ENCODE results near the gene TTC17.

TTC17 gene, protein sequence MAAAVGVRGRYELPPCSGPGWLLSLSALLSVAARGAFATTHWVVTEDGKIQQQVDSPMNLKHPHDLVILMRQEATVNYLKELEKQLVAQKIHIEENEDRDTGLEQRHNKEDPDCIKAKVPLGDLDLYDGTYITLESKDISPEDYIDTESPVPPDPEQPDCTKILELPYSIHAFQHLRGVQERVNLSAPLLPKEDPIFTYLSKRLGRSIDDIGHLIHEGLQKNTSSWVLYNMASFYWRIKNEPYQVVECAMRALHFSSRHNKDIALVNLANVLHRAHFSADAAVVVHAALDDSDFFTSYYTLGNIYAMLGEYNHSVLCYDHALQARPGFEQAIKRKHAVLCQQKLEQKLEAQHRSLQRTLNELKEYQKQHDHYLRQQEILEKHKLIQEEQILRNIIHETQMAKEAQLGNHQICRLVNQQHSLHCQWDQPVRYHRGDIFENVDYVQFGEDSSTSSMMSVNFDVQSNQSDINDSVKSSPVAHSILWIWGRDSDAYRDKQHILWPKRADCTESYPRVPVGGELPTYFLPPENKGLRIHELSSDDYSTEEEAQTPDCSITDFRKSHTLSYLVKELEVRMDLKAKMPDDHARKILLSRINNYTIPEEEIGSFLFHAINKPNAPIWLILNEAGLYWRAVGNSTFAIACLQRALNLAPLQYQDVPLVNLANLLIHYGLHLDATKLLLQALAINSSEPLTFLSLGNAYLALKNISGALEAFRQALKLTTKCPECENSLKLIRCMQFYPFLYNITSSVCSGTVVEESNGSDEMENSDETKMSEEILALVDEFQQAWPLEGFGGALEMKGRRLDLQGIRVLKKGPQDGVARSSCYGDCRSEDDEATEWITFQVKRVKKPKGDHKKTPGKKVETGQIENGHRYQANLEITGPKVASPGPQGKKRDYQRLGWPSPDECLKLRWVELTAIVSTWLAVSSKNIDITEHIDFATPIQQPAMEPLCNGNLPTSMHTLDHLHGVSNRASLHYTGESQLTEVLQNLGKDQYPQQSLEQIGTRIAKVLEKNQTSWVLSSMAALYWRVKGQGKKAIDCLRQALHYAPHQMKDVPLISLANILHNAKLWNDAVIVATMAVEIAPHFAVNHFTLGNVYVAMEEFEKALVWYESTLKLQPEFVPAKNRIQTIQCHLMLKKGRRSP

DNA sequence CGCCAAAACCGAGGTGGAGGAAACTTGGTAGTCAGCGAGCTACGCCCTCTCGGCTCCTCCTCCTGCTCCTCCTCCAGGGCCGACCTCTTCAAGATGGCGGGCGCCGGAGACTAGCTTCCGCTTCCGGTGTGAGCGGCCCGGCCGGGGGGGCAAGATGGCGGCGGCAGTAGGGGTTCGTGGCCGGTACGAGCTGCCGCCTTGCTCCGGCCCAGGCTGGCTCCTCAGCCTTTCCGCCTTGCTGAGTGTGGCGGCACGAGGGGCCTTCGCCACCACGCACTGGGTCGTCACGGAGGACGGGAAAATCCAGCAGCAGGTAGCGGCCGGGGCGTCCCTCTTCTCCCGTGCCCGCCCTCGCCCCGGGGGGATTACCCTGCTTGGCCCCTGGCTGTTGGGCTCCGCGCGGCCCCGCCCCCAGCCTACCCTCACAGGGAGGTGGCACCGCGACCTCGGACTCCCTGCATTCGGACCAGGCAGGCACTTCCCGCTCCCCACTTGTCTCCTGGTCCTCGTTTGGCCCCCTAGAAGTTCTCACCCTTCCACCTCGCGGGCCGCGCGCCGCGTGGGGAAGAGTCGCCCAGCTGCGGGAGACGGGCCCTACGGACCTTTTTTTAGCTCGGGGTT is at the start of gene TTC17:
TTC17 (plus strand) TSS at position 120 of the 621 bp plus-strand sequence; CDS start at position 155, 35 bp downstream.
- TF ChIP-seq, protein P1, sequence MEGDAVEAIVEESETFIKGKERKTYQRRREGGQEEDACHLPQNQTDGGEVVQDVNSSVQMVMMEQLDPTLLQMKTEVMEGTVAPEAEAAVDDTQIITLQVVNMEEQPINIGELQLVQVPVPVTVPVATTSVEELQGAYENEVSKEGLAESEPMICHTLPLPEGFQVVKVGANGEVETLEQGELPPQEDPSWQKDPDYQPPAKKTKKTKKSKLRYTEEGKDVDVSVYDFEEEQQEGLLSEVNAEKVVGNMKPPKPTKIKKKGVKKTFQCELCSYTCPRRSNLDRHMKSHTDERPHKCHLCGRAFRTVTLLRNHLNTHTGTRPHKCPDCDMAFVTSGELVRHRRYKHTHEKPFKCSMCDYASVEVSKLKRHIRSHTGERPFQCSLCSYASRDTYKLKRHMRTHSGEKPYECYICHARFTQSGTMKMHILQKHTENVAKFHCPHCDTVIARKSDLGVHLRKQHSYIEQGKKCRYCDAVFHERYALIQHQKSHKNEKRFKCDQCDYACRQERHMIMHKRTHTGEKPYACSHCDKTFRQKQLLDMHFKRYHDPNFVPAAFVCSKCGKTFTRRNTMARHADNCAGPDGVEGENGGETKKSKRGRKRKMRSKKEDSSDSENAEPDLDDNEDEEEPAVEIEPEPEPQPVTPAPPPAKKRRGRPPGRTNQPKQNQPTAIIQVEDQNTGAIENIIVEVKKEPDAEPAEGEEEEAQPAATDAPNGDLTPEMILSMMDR (IDR thresholded peaks at IDR 0.05) = no peak

DNA sequence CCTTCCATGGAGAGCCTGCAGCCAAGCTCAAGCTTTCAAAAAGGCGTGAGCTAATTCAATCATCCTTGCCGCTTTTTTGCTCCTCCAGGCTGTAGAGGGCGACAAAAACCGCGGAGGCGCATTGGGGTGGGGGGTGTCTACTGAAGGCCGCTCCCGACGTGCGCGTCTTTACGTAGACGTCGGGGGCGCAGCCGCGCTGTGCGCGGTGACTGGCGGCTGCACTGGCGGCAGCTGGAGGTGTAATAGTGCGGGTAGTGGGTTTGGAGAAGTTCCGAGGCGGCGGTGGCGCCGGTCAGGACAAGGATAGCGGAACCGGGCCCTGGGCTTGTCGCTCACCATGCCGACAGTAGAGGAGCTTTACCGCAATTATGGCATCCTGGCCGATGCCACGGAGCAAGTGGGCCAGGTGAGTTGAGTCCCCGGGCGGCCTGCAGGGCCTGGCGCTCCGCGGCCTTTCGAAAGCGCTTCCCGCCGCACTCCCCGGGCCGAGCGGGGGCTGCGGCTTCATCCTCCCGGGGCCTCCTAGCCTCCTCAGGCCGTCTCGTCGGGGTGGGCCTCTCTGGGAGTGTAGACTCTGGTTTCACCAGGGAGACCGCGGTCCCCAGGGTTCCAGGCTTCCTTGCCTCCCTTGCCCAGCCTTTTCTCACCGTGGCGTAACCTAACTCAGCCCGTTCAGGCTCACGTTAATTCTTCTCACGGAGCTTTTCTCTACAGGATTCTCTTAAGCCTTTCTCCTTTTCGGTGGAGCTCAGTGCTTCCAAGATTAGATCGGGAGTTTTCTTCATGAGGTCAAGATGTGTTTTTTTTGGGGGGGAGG is 46.7 kb upstream of the TTC17 start, which contains the start of gene API5:
API5 (plus strand) TSS at position 206 of the 817 bp plus-strand sequence; CDS start at position 338, 132 bp downstream.
- TF ChIP-seq, protein P1 (IDR thresholded peaks at IDR 0.05) = peak; percentile 82

DNA sequence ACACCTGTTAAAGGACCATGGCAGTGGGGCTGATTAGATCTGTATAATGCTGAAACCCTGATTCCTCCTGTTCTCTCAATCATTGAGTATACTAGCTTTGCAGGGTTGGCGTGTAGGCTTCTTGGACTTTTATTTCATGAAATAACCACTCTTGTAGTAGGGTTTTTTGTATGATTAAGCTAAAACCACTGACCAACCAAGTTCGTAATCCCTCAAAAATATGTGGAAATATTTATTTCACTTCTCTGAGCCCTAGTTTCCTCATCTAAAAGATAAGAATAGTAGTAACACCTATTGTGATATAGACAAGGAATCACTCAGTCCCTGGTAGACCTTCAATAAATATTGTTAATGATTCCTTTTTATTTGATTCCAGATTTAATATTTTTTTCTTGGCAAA is 42.8 kb upstream of the TTC17 start:
- TF ChIP-seq, protein P1 (IDR thresholded peaks at IDR 0.05) = no peak

DNA sequence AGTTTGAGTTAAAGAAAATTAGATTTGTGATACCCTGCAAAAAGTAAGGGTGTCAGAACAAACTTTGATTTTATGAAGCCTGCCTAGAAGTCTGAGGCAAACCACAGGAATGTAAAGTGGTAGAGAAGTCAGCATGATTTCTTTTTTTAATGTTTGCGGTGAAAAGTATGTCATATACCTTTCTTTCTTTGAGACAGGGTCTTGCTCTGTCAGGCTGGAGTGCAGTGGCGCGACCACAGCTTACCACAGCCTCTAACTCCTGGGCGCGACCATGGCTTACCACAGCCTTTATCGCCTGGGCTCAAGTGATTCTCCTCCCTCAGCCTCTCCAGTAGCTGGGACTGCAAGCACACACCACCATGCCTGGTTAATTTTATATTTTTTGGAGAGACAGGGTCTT is 42.3 kb upstream of the TTC17 start:
- TF ChIP-seq, protein P1 (IDR thresholded peaks at IDR 0.05) = no peak

DNA sequence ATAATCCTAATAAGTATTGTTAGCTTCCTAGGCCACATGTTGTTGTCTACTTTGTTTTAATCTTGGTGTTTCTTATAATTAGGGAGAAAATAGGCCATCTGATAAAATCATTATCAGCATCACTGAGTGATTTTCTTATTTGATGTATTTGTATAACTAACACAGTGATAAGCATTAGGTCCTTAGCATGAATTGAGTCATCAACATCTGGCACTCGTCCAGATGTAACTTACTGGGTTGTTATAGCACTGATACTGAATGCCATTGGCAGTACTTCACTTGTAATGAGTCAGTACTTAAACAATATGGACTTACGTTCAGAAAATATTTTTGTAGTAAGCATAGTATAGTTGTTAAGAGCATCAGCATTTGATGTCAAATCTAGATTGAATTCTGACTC is 30.7 kb upstream of the TTC17 start:
- TF ChIP-seq, protein P1 (IDR thresholded peaks at IDR 0.05) = no peak

DNA sequence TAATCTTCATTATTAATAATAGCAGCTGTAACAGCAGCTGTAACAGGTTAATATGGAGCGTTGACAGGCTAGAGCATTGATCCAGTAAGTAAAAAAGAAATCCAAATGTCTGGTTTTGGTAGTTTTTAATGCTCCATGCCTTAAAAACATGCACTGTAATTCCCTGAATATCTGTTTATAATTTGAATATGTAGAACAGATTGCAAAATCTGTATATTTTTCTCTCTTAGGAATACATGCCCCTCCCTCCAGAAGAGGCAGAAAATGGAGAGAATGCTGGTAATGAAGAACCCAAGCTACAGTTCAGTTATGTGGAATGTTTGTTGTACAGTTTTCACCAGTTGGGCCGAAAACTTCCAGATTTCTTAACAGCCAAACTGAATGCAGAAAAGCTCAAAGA is 30.2 kb upstream of the TTC17 start:
- TF ChIP-seq, protein P1 (IDR thresholded peaks at IDR 0.05) = no peak

All from LNCAP (cell line).